Lung (tissue), 12 donors: ENCODE results near the gene FARP1. TPM values are rescaled to one million over a fixed set of nuclear protein-coding genes. Genes with fewer than 3 reads are reported as not detected.

Experiments used
- ATAC-seq: fragments of 200-7000 bp; cut with Tn5 transposase; one replicate; pipeline ENCODE4 v1.9.1; 2020; ENCODE audit warnings: moderate number of reproducible peaks; ENCODE audit not compliant: insufficient read depth, low FRiP score
- DNase-seq, 3 donors: peaks; one replicate each; pipeline ENCODE4 v3.0.0-alpha.2; 2013 to 2017
- H3K27ac ChIP-seq, 2 donors: one replicate each; pipeline ENCODE4 v1.5.1; 2013; ENCODE audit warnings: mild to moderate bottlenecking in 2 of 2, moderate library complexity in 2 of 2, control low read depth in 1 of 2, inconsistent platforms in 1 of 2, low read depth in 1 of 2, low read length in 1 of 2
- H3K27me3 ChIP-seq, 3 donors: one replicate each; pipeline ENCODE4 v1.5.1; 2013; ENCODE audit warnings: low read length in 2 of 3; ENCODE audit not compliant: control insufficient read depth in 3 of 3, insufficient read depth in 3 of 3
- H3K36me3 ChIP-seq, 4 donors: one replicate each; pipeline ENCODE4 v1.5.1; 2013; ENCODE audit warnings: low read length in 4 of 4, mild to moderate bottlenecking in 1 of 4, moderate library complexity in 1 of 4; ENCODE audit not compliant: control insufficient read depth in 4 of 4, insufficient read depth in 4 of 4
- H3K4me1 ChIP-seq, 5 donors: one replicate each; pipeline ENCODE4 v1.5.1; 2013; ENCODE audit warnings: low read length in 5 of 5, mild to moderate bottlenecking in 2 of 5, moderate library complexity in 1 of 5; ENCODE audit not compliant: control insufficient read depth in 5 of 5, insufficient read depth in 5 of 5
- H3K4me3 ChIP-seq: one replicate; pipeline ENCODE4 v1.5.1; 2013; ENCODE audit warnings: mild to moderate bottlenecking, control low read depth, moderate library complexity
- H3K9ac ChIP-seq, 2 donors: one replicate each; pipeline ENCODE4 v1.5.1; 2013; ENCODE audit warnings: low read length in 2 of 2, control low read depth in 1 of 2; ENCODE audit not compliant: insufficient read depth in 1 of 2
- H3K9me3 ChIP-seq, 4 donors: one replicate each; pipeline ENCODE4 v1.5.1; 2013; ENCODE audit warnings: low read length in 3 of 4, mild to moderate bottlenecking in 1 of 4, moderate library complexity in 1 of 4; ENCODE audit not compliant: control insufficient read depth in 4 of 4, insufficient read depth in 3 of 4
- CTCF ChIP-seq: IDR thresholded peaks from 2 replicates; pipeline ENCODE4 v1.5.1; 2012; ENCODE audit warnings: mild to moderate bottlenecking; ENCODE audit errors: control extremely low read depth, extremely low read depth
- WGBS, 2 donors: extraction: QIAGEN DNeasy Blood & Tissue Kit; methylation state at CpG; one replicate each; pipeline ENCODE4 v1.1.7; 2013; 5-methylcytosine and 5-hydroxymethylcytosine counted together
- polyA plus RNA-seq, 2 donors: library from polyadenylated mRNA; stranded (reverse); fragments of 200-250 nt; gene quantifications; one replicate each; pipeline ENCODE4 v1.2.1, GENCODE V29; 2013
- total RNA-seq, 2 donors: library from RNA; depleted of rRNA in 1 of 2; stranded (reverse); fragments of >200 nt in 1 of 2; gene quantifications; one replicate each; pipeline ENCODE4 v1.2.1, GENCODE V29; 2014 to 2021
- donor health status: control.
- donor health status: control.
- donor health status: Bipolar disorder and iron deficiency.
- donor health status: healthy.
- donor health status: DM: yes; HTN: yes; CAD: no.

FARP1 gene
- total and polyA plus RNA-seq, 4 donors, result 20.8 to 102 (median 54.4) TPM

GRCh38 chr13:98105929-98106336, 37.0 kb upstream of the FARP1 start:
- H3K27ac ChIP-seq, result no peak overlapping the region
- no peaks in the 10 kb centered on the region for H3K27me3 ChIP-seq
- no peak overlapping the region for H3K4me3 ChIP-seq
- TF ChIP-seq CTCF, result no peak
- ATAC-seq (no peak), DNase-seq (peak; percentile 41 to 72 (median 51))
- 28 to 48% methylated on average over 3 of the region's 3 CpGs for WGBS, 2 donors
- no peaks in the 10 kb centered on the region for H3K36me3 ChIP-seq
- no peaks in the 10 kb centered on the region for H3K4me1 ChIP-seq
- no peak overlapping the region for H3K9ac ChIP-seq
- no peaks in the 10 kb centered on the region for H3K9me3 ChIP-seq

- DNase-seq (peak in 2 of 3 donors; percentile 53 to 58), ATAC-seq (no peak)
These were observed 34.6 kb upstream of the FARP1 start for GRCh38 chr13:98108341-98108740.

GRCh38 chr13:98109226-98109853, 33.6 kb upstream of the FARP1 start:
- Histone ChIP-seq H3K36me3 (no peaks in the 10 kb centered on the region), H3K4me3 (no peak overlapping the region), H3K27me3 (no peaks in the 10 kb centered on the region), H3K4me1 (peaks cover 0 to 5% (median 0%) of the 10 kb centered on the region in 5 donors), H3K27ac (no peak overlapping the region), H3K9ac (no peak overlapping the region), H3K9me3 (no peaks in the 10 kb centered on the region)
- WGBS, 2 donors, result 76 to 91% methylated on average over 7 of the region's 7 CpGs
- ATAC-seq (no peak), DNase-seq (no peak)
- no peak for TF ChIP-seq CTCF

More at GRCh38 chr13:98108341-98108740, 34.6 kb upstream of the FARP1 start:
- Histone ChIP-seq H3K4me3 (no peak overlapping the region), H3K27me3 (no peaks in the 10 kb centered on the region), H3K27ac (no peak overlapping the region), H3K9ac (no peak overlapping the region), H3K9me3 (no peaks in the 10 kb centered on the region), H3K36me3 (no peaks in the 10 kb centered on the region), H3K4me1 (peaks cover 0 to 5% (median 0%) of the 10 kb centered on the region in 5 donors)
- no peak for TF ChIP-seq CTCF
- 68 to 81% methylated on average over 3 of the region's 3 CpGs for WGBS, 2 donors

GRCh38 chr13:98110749-98111148, 32.1 kb upstream of the FARP1 start:
- DNase-seq, result no peak
- Histone ChIP-seq H3K9ac (no peak overlapping the region), H3K4me1 (peaks cover 0 to 5% (median 0%) of the 10 kb centered on the region in 5 donors), H3K27me3 (no peaks in the 10 kb centered on the region), H3K36me3 (no peaks in the 10 kb centered on the region), H3K4me3 (no peak overlapping the region), H3K9me3 (no peaks in the 10 kb centered on the region), H3K27ac (no peak overlapping the region)
- no peak for ATAC-seq
- WGBS, 2 donors, result 91 to 99% methylated on average over 5 of the region's 5 CpGs
- no peak for TF ChIP-seq CTCF
